SU-DHL-6 (cell line): Measurements from ENCODE around the gene SPESP1.

Experiments used
- EZH2phosphoT487 ChIP-seq: fragments of 200-600 bp; sonication (generic), shearing (Covaris generic); conservative IDR thresholded peaks from 2 replicates; pipeline ENCODE4 v1.6.1; 2018; ENCODE audit warnings: mild to moderate bottlenecking, antibody characterized with exemption, low read length, moderate library complexity, mixed read lengths
- TF ChIP-seq, protein P1 (sequence below): fragments of 200-600 bp; sonication (generic); IDR thresholded peaks from one replicate; pipeline ENCODE4 v1.5.1; 2017; ENCODE audit warnings: antibody characterized with exemption, mild to moderate bottlenecking, low read length, moderate library complexity; ENCODE audit not compliant: insufficient read depth, poor library complexity, severe bottlenecking

DNA sequence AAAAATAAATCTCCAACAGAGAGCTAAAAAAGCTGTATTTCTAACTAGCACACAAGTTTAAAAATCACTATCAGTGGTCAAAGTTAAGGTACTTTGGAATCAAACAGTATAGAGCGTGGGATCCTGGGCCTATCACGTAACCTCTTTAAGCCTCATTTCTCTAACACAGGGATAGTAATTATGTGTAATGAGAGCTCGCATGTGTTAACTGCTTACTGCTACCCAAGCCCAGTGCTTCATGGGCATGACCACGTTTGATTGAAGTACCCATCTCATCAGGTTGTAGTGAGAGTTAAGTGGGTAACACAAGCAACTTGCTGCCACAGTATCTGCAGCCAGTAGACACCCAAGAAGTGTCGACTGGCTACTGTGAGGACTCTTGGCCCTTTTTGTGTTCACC lies 56.0 kb downstream of the SPESP1 start:
- TF ChIP-seq, protein P1, sequence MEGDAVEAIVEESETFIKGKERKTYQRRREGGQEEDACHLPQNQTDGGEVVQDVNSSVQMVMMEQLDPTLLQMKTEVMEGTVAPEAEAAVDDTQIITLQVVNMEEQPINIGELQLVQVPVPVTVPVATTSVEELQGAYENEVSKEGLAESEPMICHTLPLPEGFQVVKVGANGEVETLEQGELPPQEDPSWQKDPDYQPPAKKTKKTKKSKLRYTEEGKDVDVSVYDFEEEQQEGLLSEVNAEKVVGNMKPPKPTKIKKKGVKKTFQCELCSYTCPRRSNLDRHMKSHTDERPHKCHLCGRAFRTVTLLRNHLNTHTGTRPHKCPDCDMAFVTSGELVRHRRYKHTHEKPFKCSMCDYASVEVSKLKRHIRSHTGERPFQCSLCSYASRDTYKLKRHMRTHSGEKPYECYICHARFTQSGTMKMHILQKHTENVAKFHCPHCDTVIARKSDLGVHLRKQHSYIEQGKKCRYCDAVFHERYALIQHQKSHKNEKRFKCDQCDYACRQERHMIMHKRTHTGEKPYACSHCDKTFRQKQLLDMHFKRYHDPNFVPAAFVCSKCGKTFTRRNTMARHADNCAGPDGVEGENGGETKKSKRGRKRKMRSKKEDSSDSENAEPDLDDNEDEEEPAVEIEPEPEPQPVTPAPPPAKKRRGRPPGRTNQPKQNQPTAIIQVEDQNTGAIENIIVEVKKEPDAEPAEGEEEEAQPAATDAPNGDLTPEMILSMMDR: no peak
- no peak for TF ChIP-seq EZH2phosphoT487
